Measurements from ENCODE around the gene DIDO1. TPM values are rescaled to one million over a fixed set of nuclear protein-coding genes. Genes with fewer than 3 reads are reported as not detected.

The DIDO1 gene
- total and polyA plus RNA-seq, 2 of the 13 experiments (the other 11 are each of a cell fraction or from before 2014, with no cell fraction given): 75.0 to 75.1 TPM

GRCh38 chr20:62875419-62876361 lies 50.6 kb downstream of the DIDO1 start (continued):
- TF ChIP-seq, protein P1, sequence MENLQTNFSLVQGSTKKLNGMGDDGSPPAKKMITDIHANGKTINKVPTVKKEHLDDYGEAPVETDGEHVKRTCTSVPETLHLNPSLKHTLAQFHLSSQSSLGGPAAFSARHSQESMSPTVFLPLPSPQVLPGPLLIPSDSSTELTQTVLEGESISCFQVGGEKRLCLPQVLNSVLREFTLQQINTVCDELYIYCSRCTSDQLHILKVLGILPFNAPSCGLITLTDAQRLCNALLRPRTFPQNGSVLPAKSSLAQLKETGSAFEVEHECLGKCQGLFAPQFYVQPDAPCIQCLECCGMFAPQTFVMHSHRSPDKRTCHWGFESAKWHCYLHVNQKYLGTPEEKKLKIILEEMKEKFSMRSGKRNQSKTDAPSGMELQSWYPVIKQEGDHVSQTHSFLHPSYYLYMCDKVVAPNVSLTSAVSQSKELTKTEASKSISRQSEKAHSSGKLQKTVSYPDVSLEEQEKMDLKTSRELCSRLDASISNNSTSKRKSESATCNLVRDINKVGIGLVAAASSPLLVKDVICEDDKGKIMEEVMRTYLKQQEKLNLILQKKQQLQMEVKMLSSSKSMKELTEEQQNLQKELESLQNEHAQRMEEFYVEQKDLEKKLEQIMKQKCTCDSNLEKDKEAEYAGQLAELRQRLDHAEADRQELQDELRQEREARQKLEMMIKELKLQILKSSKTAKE (CRISPR knock-in tag; IDR thresholded peaks at IDR 0.05; ENCODE audit: borderline replicate concordance): no peak
- TF ChIP-seq SP1 (IDR thresholded peaks at IDR 0.05): no peak
- TF ChIP-seq SP1 (CRISPR knock-in tag; IDR thresholded peaks at IDR 0.05): 0 out of 2 replicates have a peak, but pooled peaks have one; percentile 23
- TF ChIP-seq HOXA3 (CRISPR knock-in tag; IDR thresholded peaks at IDR 0.05): peak; percentile 92
- TF ChIP-seq ZNF431 (CRISPR knock-in tag; IDR thresholded peaks at IDR 0.05; ENCODE audit: borderline replicate concordance, low read depth): peak; percentile 20; the same call in 1 of the 2 replicates
- TF ChIP-seq, protein P2, sequence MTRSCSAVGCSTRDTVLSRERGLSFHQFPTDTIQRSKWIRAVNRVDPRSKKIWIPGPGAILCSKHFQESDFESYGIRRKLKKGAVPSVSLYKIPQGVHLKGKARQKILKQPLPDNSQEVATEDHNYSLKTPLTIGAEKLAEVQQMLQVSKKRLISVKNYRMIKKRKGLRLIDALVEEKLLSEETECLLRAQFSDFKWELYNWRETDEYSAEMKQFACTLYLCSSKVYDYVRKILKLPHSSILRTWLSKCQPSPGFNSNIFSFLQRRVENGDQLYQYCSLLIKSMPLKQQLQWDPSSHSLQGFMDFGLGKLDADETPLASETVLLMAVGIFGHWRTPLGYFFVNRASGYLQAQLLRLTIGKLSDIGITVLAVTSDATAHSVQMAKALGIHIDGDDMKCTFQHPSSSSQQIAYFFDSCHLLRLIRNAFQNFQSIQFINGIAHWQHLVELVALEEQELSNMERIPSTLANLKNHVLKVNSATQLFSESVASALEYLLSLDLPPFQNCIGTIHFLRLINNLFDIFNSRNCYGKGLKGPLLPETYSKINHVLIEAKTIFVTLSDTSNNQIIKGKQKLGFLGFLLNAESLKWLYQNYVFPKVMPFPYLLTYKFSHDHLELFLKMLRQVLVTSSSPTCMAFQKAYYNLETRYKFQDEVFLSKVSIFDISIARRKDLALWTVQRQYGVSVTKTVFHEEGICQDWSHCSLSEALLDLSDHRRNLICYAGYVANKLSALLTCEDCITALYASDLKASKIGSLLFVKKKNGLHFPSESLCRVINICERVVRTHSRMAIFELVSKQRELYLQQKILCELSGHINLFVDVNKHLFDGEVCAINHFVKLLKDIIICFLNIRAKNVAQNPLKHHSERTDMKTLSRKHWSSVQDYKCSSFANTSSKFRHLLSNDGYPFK (CRISPR knock-in tag; IDR thresholded peaks at IDR 0.05; ENCODE audit: borderline replicate concordance): no peak
- TF ChIP-seq ZNF550 (CRISPR knock-in tag; IDR thresholded peaks at IDR 0.05; ENCODE audit: borderline replicate concordance): no peak
- TF ChIP-seq, protein P3, sequence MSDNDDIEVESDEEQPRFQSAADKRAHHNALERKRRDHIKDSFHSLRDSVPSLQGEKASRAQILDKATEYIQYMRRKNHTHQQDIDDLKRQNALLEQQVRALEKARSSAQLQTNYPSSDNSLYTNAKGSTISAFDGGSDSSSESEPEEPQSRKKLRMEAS (IDR thresholded peaks at IDR 0.05): peak; percentile 80
- 0 out of 4 replicates have a peak, but pooled peaks of 1 of the 2 experiments have one; percentile 20 for TF ChIP-seq NR2F1 (CRISPR knock-in tag; IDR thresholded peaks at IDR 0.05)
- no peak for TF ChIP-seq MED13 (CRISPR knock-in tag; IDR thresholded peaks at IDR 0.05)
- TF ChIP-seq ZMAT5 (CRISPR knock-in tag; IDR thresholded peaks at IDR 0.05; ENCODE audit: borderline replicate concordance, low read depth): no peak
- TF ChIP-seq, protein P4, sequence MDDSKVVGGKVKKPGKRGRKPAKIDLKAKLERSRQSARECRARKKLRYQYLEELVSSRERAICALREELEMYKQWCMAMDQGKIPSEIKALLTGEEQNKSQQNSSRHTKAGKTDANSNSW (CRISPR knock-in tag; IDR thresholded peaks at IDR 0.05; ENCODE audit: borderline replicate concordance): no peak
- no peak for TF ChIP-seq ZSCAN20 (CRISPR knock-in tag; IDR thresholded peaks at IDR 0.05; ENCODE audit: borderline replicate concordance)
- TF ChIP-seq ZNF816 (CRISPR knock-in tag; IDR thresholded peaks at IDR 0.05; ENCODE audit: borderline replicate concordance): no peak
- TF ChIP-seq ZNF740 (CRISPR knock-in tag; IDR thresholded peaks at IDR 0.05): peak; percentile 94
- peak; percentile 18; the same call in 1 of the 2 replicates for TF ChIP-seq NFYC (CRISPR knock-in tag; IDR thresholded peaks at IDR 0.05)
- TF ChIP-seq CENPT (CRISPR knock-in tag; IDR thresholded peaks at IDR 0.05; ENCODE audit: low read depth): no peak
- 0 out of 2 replicates have a peak, but pooled peaks have one; percentile 64 for TF ChIP-seq ZNF891 (CRISPR knock-in tag; IDR thresholded peaks at IDR 0.05)
- no peak for TF ChIP-seq ZKSCAN1 (IDR thresholded peaks at IDR 0.05; ENCODE audit: low read length)
- TF ChIP-seq, protein P5, sequence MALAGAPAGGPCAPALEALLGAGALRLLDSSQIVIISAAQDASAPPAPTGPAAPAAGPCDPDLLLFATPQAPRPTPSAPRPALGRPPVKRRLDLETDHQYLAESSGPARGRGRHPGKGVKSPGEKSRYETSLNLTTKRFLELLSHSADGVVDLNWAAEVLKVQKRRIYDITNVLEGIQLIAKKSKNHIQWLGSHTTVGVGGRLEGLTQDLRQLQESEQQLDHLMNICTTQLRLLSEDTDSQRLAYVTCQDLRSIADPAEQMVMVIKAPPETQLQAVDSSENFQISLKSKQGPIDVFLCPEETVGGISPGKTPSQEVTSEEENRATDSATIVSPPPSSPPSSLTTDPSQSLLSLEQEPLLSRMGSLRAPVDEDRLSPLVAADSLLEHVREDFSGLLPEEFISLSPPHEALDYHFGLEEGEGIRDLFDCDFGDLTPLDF (CRISPR knock-in tag; IDR thresholded peaks at IDR 0.05): no peak
- no peak for TF ChIP-seq KLF13 (CRISPR knock-in tag; IDR thresholded peaks at IDR 0.05)

Measured in HepG2 (cell line).